ENCODE measurements around the gene CCDC141.
"Not testable (repeated sequence)": the region's sequence is repeated elsewhere in the genome, so short reads cannot be mapped to it uniquely, and the experiment has no call there.

GRCh38 chr2:179092912-179093311, 43.0 kb upstream of the CCDC141 start:
- not testable (repeated sequence) for TF ChIP-seq CTCF (conservative IDR thresholded peaks at IDR 0.05 in 1 of 2, IDR thresholded peaks at IDR 0.05 in 1 of 2; ENCODE audit: extremely low read depth in 1 of 2, insufficient read depth in 1 of 2, low read depth in 1 of 2, low read length in 2 of 2); EZH2 (IDR thresholded peaks at IDR 0.05; ENCODE audit: borderline replicate concordance, low read length)
